Small intestine (tissue), 7 donors: ENCODE measurements around the gene LMF2. TPM values are rescaled to one million over a fixed set of nuclear protein-coding genes. Genes with fewer than 3 reads are reported as not detected.

Experiments used
- DNase-seq, 2 donors: peaks; one replicate each; pipeline versions ENCODE4 v3.0.0 to v3.0.0-alpha.2; 2013
- FAIRE-seq: peaks from 2 replicates; lab custom pipeline; 2012; peaks lifted over from hg19 to GRCh38; lab: Jason Lieb, UNC
- H3K27ac ChIP-seq, 3 donors: one replicate each; pipeline ENCODE4 v1.5.1; 2013; ENCODE audit warnings: low read length in 2 of 3, mild to moderate bottlenecking in 2 of 3, control low read depth in 1 of 3, inconsistent platforms in 1 of 3, low read depth in 1 of 3, moderate library complexity in 1 of 3
- H3K27me3 ChIP-seq, 3 donors: one replicate each; pipeline ENCODE4 v1.6.1; 2013; ENCODE audit warnings: low read length in 3 of 3, inconsistent platforms in 1 of 3; ENCODE audit not compliant: control insufficient read depth in 3 of 3, insufficient read depth in 3 of 3
- H3K36me3 ChIP-seq, 3 donors: one replicate each; pipeline ENCODE4 v1.6.1; 2013; ENCODE audit warnings: low read length in 3 of 3, inconsistent platforms in 1 of 3, low read depth in 1 of 3, mild to moderate bottlenecking in 1 of 3, moderate library complexity in 1 of 3; ENCODE audit not compliant: control insufficient read depth in 3 of 3, insufficient read depth in 2 of 3
- H3K4me1 ChIP-seq, 3 donors: one replicate each; pipeline ENCODE4 v1.6.1; 2013; ENCODE audit warnings: low read length in 2 of 3, inconsistent platforms in 1 of 3, low read depth in 1 of 3, mild to moderate bottlenecking in 1 of 3, moderate library complexity in 1 of 3; ENCODE audit not compliant: control insufficient read depth in 3 of 3, insufficient read depth in 2 of 3
- H3K4me3 ChIP-seq, 3 donors: one replicate each; pipeline ENCODE4 v1.5.1; 2013; ENCODE audit warnings: low read length in 3 of 3, control low read depth in 1 of 3, inconsistent platforms in 1 of 3, low read depth in 1 of 3, mild to moderate bottlenecking in 1 of 3, moderate library complexity in 1 of 3
- H3K9me3 ChIP-seq, 2 donors: one replicate each; pipeline ENCODE4 v1.6.1; 2013; ENCODE audit warnings: low read depth in 1 of 2, low read length in 1 of 2; ENCODE audit not compliant: control insufficient read depth in 2 of 2, insufficient read depth in 1 of 2
- WGBS, 3 donors: extraction: QIAGEN DNeasy Blood & Tissue Kit; methylation state at CpG; one replicate each; pipeline ENCODE4 v1.1.7; 2013; 5-methylcytosine and 5-hydroxymethylcytosine counted together
- polyA plus RNA-seq, 4 donors: library from polyadenylated mRNA; stranded (reverse) in 3 of 4; unstranded in 1 of 4; fragments of 200-250 nt in 3 of 4; fragments of 120-200 nt in 1 of 4; gene quantifications; one replicate each; pipeline versions ENCODE4 v1.2.1 to v1.2.3, GENCODE V29; 2013
- donor health status: healthy with polysubstance abuse.
- donor health status: control.
- donor health status: control.
- donor health status: Bipolar disorder and iron deficiency.
- donor health status: healthy.

The LMF2 gene
- polyA plus RNA-seq, 4 donors = 37.8 to 52.8 (median 46.9) TPM

DNA sequence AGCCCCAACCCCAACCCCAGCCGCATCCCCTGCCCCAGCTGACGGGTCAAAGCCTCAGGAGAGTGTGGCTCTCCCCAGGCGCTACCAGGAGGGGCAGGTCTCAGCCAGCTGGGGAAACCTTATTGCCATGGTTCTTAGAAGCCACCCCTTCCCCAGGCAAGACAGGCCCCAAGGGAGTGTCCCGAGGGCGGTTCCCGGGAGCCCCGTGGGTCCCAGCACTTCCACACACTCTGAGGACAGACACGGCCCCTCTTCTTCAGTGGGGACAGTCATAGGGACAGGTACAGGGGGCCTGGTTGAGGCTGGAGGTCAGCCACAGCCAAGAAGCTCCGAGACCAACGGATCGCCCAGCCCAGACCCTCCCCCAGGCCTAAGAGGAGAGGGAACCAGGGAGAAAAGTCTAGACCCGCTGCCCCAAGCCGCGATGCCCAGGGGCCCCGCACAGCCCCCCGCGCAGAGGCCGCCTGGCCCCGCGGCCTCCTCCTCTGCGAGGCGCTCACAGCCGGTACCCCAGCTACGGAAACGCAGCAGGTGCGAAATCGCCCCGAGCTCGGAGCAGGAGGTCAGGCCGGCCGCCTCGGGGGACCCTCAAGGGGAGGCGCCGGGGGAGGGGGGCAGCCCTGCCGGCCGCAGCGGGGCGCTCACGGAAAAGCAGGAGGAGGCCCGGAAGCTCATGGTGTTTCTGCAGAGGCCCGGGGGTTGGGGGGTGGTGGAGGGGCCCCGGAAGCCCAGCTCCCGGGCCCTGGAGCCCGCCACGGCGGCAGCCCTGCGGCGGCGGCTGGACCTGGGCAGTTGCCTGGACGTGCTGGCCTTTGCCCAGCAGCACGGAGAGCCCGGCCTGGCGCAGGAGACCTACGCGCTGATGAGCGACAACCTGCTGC is 40.8 kb upstream of the LMF2 start:
- peak overlapping the region in 2 of 3 donors; percentile 35 to 40 for H3K4me3 ChIP-seq
- WGBS, 3 donors = 8 to 10% (median 9%) methylated on average over 36 to 56 of the region's 56 CpGs

DNA sequence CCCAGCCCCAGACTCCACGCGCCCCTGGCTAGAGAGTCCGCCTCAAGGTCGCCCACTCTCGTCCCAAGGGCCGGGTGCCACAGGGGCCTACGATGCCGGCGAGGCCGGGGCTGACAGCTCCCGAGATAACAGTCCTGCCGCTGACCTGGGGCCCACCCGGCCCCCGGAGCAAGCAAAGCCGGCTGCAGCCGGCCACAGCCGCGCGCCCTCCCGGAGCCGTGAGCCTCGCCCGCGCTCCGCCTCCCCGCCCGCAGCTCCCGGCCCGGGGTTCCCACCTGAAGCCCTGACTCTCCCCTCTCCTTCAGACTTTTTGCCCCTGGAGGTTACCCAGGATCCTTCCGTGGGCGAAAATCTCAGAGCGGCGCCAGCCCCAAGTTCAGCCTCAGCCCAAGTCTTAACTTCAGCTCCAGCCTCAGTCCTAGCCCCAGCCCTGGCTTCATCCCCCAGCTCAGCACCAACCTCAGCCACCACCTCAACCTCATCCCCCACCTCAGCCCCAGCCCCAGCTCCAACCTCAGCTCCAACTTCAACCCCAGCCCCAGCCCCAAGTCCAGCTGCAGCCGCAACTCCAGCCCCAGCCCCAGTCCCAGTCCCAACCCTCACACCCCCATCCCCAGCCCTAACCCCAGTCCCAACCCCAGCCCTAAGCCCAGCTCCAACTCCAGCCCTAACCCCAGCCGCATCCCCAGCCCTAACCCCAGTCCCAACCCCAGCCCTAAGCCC is 39.9 kb upstream of the LMF2 start:
- WGBS, 3 donors = 30 to 35% (median 35%) methylated on average over 18 to 35 of the region's 35 CpGs
- peaks cover 0 to 14% (median 0%) of the 10 kb centered on the region in 3 donors for H3K4me1 ChIP-seq
- H3K4me3 ChIP-seq = no peak overlapping the region
- DNase-seq (no peak), FAIRE-seq (no peak)
- H3K36me3 ChIP-seq = no peaks in the 10 kb centered on the region
- no peak overlapping the region for H3K27ac ChIP-seq
- H3K27me3 ChIP-seq = peaks cover 0 to 64% (median 0%) of the 10 kb centered on the region in 3 donors
- H3K9me3 ChIP-seq = no peaks in the 10 kb centered on the region

More for the DNA sequence above, 40.8 kb upstream of the LMF2 start:
- FAIRE-seq (no peak), DNase-seq (peak in 1 of 2 donors; percentile 55)
- peaks cover 0 to 64% (median 0%) of the 10 kb centered on the region in 3 donors for H3K27me3 ChIP-seq
- peak overlapping the region in 2 of 3 donors; percentile 36 to 61 for H3K27ac ChIP-seq
- no peaks in the 10 kb centered on the region for H3K9me3 ChIP-seq
- peaks cover 0 to 14% (median 0%) of the 10 kb centered on the region in 3 donors for H3K4me1 ChIP-seq
- H3K36me3 ChIP-seq = no peaks in the 10 kb centered on the region

GRCh38 chr22:50546326-50547262 is 39.1 kb upstream of the LMF2 start:
- Histone ChIP-seq H3K4me3 (no peak overlapping the region), H3K9me3 (no peaks in the 10 kb centered on the region), H3K27me3 (peaks cover 0 to 62% (median 0%) of the 10 kb centered on the region in 3 donors), H3K27ac (no peak overlapping the region), H3K36me3 (no peaks in the 10 kb centered on the region), H3K4me1 (peaks cover 0 to 14% (median 0%) of the 10 kb centered on the region in 3 donors)
- DNase-seq (no peak), FAIRE-seq (no peak)
- 65 to 79% (median 75%) methylated on average over 33 to 78 of the region's 78 CpGs for WGBS, 3 donors

DNA sequence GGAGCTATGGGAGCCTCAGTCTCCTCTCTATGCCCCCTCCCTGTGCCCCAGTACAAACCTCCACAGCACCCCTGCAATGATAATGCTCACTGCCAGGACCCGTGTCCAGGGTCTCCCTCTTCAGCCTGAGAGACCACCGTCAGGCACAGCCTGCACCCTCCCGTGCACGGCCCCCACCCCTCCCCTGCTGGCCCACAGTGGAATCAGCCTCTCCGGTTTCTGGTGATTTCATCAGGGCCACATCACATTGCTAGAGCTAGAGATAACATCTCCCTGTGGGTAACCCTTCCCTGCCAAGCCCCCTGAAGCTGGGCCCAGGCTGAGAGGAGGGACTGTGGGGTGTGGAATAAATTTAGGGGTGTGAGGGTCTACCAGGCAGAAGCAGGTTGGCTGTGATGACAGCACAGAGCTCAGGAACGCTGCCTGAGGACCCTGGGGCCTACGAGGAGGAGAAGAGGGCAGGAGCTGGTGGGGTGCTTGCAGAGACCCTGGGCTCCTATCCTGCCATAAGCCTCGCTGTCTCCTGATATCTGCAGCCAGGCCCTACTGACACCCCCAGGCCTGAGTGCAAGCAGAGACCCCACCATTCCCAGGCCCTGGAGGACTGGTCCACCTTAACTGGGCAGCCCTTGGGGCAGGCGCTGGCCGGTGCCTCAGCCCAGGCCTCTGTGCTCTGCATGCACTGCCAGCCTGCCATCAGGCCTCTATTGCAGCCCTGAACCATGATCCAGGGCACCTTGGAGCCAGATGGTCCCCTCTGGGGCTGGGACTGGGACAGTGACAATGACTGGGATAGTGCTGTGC is 38.2 kb upstream of the LMF2 start, which contains the start of gene KLHDC7B:
Gene KLHDC7B, plus strand, starts transcription at position 378 of the 804 bp plus-strand sequence. Its CDS starts 345 bp downstream, at position 723.
- 66 to 75% (median 67%) methylated on average over 10 of the region's 10 CpGs for WGBS, 3 donors
- H3K27ac ChIP-seq = peak within 1 kb of the TSS in 2 of 3 donors; percentile 38 to 80
- H3K36me3 ChIP-seq = no peaks in the 10 kb centered on the region
- H3K4me1 ChIP-seq = peaks cover 0 to 14% (median 0%) of the 10 kb centered on the region in 3 donors
- H3K4me3 ChIP-seq = no peak within 1 kb of the TSS
- H3K9me3 ChIP-seq = no peaks in the 10 kb centered on the region
- FAIRE-seq (no peak), DNase-seq (no peak)
- H3K27me3 ChIP-seq = peaks cover 0 to 61% (median 0%) of the 10 kb centered on the region in 3 donors

GRCh38 chr22:50544746-50545253 is 37.3 kb upstream of the LMF2 start:
- Histone ChIP-seq H3K4me1 (peaks cover 0 to 14% (median 0%) of the 10 kb centered on the region in 3 donors), H3K27ac (peak overlapping the region in 2 of 3 donors; percentile 38 to 80), H3K4me3 (no peak overlapping the region), H3K27me3 (peaks cover 0 to 57% (median 0%) of the 10 kb centered on the region in 3 donors), H3K36me3 (no peaks in the 10 kb centered on the region), H3K9me3 (no peaks in the 10 kb centered on the region)
- no peak for DNase-seq
- 12 to 52% (median 32%) methylated on average over 5 of the region's 5 CpGs for WGBS, 3 donors
- FAIRE-seq = no peak

GRCh38 chr22:50544078-50544745 is 36.7 kb upstream of the LMF2 start:
- Histone ChIP-seq H3K27me3 (peaks cover 0 to 51% (median 0%) of the 10 kb centered on the region in 3 donors), H3K9me3 (no peaks in the 10 kb centered on the region), H3K4me1 (peaks cover 0 to 16% (median under 1%) of the 10 kb centered on the region in 3 donors), H3K4me3 (peak overlapping the region in 2 of 3 donors; percentile 9 to 19), H3K36me3 (no peaks in the 10 kb centered on the region), H3K27ac (peak overlapping the region in 2 of 3 donors; percentile 38 to 80)
- DNase-seq (peak; percentile 76 to 88), FAIRE-seq (no peak)
- WGBS, 3 donors = 1 to 4% (median 2%) methylated on average over 51 to 52 of the region's 52 CpGs
